GM13977 (cell line): Measurements from ENCODE around the gene TKT.

Experiments
- DNase-seq: peaks from one replicate; pipeline ENCODE4 v3.0.0; 2012; ENCODE audit warnings: low spot score
- in situ Hi-C: fragments of 300-500 bp; cut with MboI; formaldehyde crosslinking; loops from one replicate; pipeline ENCODE4 v1.12.0; 2022; ENCODE audit warnings: low sequenced_read_pairs, low pct_unique_long_range_greater_than_20kb, mixed read lengths, inconsistent platforms; ENCODE audit not compliant: unreplicated experiment
- TF ChIP-seq, protein P1 (sequence below): IDR thresholded peaks from 2 replicates; pipeline ENCODE4 v1.5.1; 2012; ENCODE audit warnings: mild to moderate bottlenecking, control low read depth; ENCODE audit not compliant: insufficient read depth; ENCODE audit errors: extremely low read depth, missing control alignments

The TKT gene

DNA sequence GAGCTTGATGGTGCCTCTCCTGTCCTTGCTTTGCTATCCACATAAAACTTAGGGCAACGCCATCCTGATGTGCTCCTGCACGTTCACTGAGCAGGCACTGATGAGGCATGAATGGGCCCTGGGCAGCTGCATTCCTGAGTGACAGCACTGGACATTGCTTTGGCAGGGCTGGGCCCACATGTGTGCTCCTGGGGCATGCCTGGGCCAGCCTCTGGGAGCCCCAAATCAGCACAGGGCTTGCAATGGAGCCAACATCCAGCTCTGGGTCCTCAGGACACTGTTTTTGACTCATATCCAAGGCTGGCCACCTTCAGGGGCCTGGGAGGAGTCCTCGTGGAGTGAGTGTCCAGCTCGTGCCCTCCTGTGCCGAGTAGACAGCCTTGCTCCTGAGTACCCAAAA lies 5.9 kb upstream of the TKT start:
- TF ChIP-seq, protein P1, sequence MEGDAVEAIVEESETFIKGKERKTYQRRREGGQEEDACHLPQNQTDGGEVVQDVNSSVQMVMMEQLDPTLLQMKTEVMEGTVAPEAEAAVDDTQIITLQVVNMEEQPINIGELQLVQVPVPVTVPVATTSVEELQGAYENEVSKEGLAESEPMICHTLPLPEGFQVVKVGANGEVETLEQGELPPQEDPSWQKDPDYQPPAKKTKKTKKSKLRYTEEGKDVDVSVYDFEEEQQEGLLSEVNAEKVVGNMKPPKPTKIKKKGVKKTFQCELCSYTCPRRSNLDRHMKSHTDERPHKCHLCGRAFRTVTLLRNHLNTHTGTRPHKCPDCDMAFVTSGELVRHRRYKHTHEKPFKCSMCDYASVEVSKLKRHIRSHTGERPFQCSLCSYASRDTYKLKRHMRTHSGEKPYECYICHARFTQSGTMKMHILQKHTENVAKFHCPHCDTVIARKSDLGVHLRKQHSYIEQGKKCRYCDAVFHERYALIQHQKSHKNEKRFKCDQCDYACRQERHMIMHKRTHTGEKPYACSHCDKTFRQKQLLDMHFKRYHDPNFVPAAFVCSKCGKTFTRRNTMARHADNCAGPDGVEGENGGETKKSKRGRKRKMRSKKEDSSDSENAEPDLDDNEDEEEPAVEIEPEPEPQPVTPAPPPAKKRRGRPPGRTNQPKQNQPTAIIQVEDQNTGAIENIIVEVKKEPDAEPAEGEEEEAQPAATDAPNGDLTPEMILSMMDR = no peak
- no peak for DNase-seq
- in situ Hi-C loops = no loop called here

DNA sequence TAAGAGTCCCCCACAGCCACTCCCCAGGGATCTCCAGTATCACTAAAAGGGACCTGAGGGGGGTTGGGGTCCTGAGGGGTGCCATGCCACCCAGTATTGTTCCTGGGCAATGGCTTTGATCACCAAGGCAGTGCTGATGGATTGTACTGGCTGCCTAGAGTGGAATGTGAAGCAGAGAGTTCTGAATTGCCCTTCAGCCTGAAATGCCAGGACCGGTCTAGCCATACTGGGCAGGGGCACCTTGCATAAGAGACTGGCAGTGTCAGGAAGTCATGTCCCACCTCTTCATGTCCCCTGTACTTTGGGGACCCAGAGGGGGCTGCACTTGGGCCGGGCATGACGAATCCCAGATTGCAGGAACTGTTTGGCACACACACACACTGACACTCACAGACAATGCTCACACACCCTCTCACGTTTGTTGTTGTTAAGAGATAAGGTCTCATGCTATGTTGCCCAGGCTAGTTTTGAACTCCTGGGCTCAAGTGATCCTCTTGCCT lies 4.5 kb upstream of the TKT start:
- in situ Hi-C loops = no loop called here
- TF ChIP-seq, protein P1 = no peak
- DNase-seq = no peak

- TF ChIP-seq, protein P1 = no peak
- in situ Hi-C loops = no loop called here
- DNase-seq = no peak
Observed at GRCh38 chr3:53259427-53260259, 3.8 kb upstream of the TKT start.

DNA sequence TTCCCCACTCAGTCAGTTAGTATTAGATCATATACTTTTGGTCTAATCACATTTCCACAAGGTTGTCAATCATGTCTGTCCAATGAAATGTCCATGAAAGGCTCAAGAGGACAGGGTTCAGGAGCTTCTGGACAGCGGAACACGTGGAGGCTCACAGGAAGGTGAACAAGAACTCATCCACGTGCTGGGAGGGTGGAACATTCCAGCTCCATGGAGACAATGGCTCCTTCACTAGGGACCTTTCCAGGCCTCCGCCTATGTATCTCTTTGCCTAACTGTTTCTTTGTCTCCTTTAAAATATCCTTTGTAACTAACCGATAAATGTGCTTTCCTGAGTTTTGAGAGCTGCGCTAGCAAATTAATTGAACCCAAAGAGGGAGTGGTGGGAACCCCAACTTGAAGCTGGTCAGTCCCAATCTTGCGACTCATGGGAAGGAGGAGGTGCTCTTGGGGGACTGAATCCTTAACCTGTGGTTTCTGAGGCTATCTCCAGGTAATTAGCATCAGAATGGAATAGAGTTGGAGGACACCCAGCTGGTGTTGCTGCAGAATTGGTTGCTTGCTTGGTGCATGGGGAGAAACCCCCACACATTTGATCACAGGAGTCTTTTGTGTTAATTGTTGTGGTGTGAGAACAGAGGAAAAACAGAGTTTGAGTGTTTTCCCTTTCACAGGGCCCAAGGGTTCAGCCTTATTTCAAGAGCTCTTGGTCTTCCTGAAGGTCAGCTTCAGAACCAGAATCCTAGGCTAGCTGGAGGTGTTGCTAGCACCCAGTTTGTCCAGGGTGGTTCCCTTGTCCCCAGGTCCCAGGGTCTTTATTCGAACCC lies 3.0 kb upstream of the TKT start:
- in situ Hi-C loops = no loop called here
- TF ChIP-seq, protein P1 = no peak
- DNase-seq = no peak

DNA sequence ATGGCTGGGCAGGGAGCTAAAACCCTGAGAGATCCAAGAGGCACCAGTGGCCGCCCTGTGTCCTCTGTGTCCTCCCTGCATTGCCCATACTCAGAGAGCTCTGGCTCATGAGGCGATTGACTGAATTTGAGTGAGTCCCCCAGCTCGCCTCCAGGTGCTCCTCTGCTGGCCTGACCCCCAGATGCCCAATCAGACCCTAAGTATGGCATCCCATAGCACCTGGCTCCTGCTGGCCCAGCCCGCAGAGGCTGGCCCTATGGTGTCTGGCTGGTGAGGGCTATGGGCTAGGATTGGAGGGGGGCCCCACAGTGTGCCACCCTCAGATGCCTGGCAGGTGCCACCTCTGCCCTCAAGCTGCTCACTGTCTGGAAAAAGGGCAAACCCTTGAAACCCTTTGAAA lies 1.6 kb upstream of the TKT start:
- TF ChIP-seq, protein P1 = no peak
- DNase-seq = no peak
- in situ Hi-C loops = no loop called here

- in situ Hi-C loops = no loop called here
- no peak for DNase-seq
- TF ChIP-seq, protein P1 = no peak
Observed at GRCh38 chr3:53256704-53257055, 858 bp upstream of the TKT start.
